Measurements from ENCODE around the gene CASZ1.

DNA sequence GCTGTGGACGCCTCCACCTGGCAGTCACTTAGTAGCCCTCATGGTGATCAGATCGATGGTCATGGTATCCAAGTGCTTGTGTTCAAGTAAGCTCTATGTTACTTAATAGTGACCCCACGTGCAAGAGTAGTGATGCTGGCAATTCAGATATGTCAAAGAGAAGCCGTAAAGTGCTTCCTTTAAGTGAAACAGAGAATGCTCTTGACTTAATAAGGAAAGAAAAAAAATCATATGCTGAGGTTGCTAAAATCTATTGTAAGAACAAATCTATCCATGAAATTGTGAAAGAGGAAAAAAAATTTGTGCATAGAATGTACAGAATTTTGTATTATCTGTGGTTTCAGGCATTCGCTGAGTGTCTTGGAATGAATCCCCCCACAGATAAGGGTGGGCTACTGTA is 207.8 kb downstream of the CASZ1 start:
- no peak for TF ChIP-seq EZH2 (IDR thresholded peaks at IDR 0.05; ENCODE audit: borderline replicate concordance)
- TF ChIP-seq, protein P1, sequence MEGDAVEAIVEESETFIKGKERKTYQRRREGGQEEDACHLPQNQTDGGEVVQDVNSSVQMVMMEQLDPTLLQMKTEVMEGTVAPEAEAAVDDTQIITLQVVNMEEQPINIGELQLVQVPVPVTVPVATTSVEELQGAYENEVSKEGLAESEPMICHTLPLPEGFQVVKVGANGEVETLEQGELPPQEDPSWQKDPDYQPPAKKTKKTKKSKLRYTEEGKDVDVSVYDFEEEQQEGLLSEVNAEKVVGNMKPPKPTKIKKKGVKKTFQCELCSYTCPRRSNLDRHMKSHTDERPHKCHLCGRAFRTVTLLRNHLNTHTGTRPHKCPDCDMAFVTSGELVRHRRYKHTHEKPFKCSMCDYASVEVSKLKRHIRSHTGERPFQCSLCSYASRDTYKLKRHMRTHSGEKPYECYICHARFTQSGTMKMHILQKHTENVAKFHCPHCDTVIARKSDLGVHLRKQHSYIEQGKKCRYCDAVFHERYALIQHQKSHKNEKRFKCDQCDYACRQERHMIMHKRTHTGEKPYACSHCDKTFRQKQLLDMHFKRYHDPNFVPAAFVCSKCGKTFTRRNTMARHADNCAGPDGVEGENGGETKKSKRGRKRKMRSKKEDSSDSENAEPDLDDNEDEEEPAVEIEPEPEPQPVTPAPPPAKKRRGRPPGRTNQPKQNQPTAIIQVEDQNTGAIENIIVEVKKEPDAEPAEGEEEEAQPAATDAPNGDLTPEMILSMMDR (IDR thresholded peaks at IDR 0.05; ENCODE audit: poor library complexity): no peak
- no peak for TF ChIP-seq EZH2phosphoT487 (IDR thresholded peaks at IDR 0.05; ENCODE audit: low read depth, severe bottlenecking, unreplicated experiment)

All from hepatocyte (in vitro differentiated cells).